C4-2B (cell line): ENCODE measurements around the gene HIVEP2.

ENCODE experiments used
- ZFX ChIP-seq: fragments of 450-650 bp; IDR thresholded peaks from 2 replicates; pipeline ENCODE4 v1.6.1; 2017
- TF ChIP-seq, protein P1 (sequence below): fragments of 450-650 bp; conservative IDR thresholded peaks from 2 replicates; pipeline ENCODE4 v1.5.1; 2017; ENCODE audit warnings: mild to moderate bottlenecking

DNA sequence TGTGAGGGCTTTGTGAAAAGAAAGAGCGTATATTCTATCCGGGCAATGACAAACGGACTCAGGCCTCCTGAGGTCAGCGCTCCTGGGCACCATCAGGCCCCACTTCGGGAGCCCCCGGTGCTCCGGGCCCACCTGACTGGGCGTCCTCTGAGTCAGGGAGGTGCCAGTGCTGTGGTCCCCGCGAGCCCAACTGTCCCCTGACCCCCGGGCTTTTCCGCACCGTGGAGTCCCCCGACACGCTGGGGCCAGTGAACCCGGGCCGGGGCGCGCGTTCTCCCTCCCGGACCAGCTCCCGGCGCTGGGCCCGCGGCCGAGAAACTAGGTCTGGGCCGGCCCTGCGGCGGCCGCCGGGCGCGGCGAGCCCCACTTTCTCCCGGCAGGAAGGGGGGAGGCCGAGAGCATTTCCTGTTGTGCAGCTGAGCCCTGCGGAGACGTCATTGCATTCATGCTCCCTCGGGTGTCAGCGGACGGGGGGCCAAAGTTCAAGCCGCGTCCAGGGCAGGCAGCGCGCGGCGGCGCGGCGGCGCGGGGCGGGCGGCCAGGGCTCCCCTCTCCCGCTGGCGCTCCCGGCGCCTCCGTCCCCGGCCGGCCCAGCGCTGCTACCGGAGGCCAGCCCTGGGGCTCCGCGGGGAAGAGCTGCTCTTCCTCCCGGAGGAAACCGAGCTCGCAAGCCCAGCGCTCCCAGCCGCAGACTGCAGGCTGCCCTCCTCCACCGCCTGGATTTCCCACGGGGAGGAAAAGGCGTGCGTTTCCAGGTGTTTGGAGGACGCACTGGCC, 18.3 kb downstream of the HIVEP2 start:
- TF ChIP-seq, protein P1, sequence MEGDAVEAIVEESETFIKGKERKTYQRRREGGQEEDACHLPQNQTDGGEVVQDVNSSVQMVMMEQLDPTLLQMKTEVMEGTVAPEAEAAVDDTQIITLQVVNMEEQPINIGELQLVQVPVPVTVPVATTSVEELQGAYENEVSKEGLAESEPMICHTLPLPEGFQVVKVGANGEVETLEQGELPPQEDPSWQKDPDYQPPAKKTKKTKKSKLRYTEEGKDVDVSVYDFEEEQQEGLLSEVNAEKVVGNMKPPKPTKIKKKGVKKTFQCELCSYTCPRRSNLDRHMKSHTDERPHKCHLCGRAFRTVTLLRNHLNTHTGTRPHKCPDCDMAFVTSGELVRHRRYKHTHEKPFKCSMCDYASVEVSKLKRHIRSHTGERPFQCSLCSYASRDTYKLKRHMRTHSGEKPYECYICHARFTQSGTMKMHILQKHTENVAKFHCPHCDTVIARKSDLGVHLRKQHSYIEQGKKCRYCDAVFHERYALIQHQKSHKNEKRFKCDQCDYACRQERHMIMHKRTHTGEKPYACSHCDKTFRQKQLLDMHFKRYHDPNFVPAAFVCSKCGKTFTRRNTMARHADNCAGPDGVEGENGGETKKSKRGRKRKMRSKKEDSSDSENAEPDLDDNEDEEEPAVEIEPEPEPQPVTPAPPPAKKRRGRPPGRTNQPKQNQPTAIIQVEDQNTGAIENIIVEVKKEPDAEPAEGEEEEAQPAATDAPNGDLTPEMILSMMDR = no peak
- no peak for TF ChIP-seq ZFX
